ENCODE results near the gene IRS1.

IRS1 gene

DNA sequence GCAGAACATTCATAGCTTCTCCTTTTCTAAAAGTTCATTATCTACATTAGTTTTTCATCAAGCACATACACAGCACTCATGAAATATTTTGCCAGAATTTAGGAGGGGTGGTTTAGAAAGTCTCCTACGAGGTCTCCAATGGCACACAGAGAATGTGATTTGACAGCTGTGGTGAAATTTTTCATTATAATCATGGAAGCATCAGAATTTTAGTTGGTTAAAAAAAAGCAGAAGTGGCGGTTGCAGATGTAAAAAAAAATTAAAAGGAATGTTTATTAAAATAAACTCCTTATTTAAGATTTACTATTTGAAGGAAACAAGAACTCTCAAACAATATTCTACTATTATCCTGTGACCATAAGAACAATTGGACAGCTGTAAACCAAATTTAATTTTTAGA, 25.4 kb upstream of the IRS1 start:
- no peak for DNase-seq

DNA sequence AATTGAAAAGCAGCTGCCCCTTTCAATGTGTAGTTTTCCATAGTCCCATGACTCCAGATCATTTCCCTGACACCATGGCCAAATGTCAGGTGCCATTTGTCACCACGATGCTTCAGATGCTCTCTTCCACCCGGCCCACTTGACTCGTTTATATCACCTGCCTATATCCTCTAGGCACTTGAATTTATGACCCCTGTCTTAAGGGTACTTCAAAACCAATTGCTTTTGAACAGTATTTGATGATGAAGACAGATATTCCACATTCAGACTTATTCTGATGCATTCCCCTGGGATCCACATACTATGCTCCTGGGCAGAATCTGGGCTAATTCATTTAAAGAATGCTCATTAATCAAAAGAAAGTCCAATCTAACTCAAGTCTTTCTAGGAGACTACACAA, 19.3 kb upstream of the IRS1 start:
- no peak for DNase-seq

DNA sequence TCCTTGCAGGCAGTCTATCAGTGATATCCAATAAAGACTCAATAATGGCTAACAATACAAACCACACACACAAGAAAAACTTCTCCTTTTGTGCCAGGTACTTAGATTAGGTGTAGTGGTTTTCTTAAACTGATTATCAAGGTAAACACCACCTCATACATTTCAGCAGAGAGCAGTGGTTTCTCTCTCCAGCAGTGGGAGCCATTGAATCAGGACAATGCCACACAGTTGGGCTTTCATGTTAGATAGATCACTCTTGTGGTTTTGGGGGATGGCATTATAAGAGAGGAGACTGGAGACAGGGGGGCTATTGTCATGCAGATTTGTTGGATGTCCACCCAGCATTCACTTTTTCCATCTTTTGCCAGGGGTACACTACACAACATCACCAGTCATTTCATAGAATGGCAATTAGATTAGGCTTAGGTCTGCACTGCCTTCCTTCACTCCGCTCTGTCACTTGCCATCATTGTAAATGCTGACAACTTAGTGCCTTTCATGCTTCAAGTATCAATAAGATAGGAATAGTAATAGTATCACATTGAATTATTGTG, 13.6 kb upstream of the IRS1 start:
- DNase-seq: no peak

DNA sequence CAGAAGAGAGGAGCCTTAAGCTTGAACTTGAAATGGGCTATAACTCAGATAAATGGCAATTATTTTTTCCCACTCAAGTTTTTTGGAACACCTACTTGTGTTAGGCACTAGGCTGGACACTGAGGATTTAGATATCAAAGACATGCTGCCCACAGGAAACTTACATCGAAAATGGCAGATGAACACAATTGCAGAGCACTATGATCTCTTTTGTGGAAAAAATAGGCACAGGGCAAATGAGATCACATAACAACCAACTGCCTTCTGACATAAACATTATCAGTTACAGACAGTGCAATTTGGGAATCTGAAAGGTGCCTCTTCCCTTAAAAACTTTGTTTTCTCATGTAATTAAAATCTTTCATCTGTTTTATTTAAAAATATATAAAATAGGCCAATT, 3.8 kb upstream of the IRS1 start:
- DNase-seq: no peak

DNA sequence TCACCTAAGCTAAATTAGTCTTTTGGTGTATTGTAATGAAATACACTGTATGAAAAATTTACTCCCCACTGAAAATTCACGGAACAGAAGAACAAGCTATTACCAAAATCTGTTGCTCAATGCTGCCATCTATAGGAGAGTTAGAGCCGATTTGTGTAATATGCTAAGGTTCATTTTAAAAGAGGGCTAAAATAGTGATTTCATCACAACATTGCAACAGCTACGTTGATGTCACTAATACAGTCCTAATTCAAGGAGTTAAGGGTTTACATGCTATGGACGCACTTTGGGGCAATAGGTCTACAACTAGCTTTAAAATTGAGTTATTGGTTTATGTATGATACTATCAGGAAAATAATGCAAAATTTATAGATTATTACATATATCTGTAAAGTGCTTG, 3.0 kb upstream of the IRS1 start:
- peak; percentile 60 for DNase-seq

DNA sequence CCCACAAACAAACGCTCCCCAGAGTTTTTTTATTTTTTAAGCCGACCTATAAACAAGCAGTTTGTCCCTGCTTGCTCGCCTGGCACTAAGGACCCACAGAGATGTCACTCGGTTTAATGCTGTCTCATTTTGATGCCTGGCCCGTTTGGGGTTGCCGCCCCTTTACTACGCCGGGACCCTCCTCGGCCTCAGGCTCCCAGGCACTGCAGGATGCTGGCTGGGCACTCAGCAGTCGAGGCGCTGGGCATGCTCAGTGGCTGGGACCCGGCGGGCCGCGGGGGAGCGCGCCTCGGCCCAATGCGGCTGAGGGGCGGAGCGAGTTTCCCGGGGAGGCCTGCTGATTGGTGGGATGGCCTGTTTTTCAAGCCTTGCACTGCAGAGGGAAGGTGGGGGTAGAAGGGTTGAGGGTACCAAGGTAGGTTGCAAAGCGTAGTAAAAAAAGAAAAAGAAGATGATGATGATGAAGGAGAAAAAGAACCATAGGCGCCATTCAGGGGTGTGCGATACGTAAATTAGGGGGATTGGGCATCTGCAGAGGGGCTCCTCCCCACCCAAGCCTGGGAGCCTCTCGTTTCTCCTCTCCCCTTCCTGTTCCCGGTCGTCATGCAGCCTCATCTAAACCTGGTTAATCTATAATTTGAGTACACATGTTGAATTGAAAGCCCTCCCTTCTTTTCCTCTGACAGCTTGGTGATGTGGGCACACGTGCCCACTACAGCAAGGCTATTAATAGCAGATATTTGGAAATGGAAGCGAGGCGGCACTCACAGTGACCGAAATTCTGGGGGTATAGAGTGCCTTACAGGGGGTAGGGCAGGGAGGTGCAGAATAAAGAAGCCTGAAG, 1.5 kb upstream of the IRS1 start:
- peak; percentile 61 for DNase-seq

DNA sequence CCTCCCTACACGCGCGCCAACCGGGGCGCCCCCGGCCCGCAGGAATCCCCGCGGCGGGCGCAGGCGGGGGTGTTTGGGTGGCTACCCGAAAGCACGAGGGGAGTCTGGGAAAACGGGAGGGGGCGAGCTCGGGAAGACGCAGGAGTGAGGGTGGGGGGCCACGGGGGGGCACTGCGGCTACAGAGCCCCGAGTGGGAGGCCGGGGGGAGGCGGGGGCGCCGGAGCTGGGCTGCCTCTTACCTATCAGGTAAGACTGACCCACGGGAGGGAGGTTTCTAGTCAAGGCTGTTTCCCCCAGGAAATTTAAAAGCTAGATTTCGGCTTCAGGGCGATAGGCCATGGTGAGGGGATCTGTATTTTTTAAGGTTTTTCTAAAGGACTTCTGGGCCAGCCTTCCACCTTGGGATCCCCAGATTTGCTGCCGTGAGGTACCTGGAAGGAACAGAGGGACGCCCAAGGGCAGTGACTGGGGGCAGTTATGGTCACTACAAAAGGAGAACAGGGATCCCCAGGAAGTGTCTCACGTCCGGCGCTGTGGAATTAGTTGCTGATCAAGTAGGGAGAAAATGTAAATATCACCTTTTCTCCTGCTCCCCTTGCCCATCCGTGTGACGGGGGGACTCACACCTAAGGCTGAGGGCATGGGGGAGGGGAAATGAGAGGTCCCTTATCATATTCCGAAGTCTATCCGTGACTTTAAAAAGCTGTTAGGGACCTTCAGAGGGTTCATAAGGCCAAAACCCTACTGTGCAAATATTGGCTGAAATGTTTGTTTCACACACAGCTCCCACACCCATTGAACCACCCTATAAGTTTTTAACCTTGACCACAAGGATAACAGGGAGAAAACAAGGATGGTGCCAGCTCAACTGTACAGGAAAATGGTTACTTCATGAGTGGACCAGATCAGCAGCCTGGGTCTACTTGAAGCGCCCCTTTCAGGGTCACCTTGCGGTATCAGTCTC, 638 bp upstream of the IRS1 start:
- DNase-seq: no peak

DNA sequence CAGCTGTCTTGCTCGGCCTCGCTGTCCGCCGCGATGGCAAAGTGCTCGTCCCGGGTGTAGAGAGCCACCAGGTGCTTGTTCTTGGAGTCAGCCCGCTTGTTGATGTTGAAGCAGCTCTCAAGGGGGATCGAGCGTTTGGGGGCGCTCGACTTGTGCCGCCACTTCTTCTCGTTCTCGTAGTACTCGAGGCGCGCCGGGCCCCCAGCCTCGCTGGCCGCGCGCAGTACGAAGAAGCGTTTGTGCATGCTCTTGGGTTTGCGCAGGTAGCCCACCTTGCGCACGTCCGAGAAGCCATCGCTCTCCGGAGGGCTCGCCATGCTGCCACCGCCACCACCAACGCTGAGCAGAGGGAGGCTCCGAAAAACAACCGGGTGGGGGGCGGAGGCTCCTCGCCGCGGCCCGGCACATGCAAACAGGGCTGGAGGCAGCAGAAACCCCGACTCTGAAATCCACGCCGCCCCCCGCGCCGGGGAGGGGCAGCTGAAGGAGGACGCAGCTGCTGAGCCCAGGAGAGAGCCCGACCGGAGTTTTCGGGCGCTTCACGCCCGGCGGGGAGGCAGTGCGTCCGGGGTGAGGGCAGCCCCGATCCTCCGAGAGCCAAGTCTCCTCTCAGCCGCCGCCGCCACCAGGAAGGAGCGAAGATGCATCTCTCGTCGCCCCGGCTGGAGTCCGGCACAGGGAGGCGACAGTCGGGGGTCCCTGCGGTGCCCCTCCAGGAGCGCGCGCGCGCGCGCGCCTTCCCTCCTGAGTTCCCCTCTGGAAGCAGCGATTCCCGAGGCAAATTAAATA, 1.0 kb downstream of the IRS1 start:
- DNase-seq: peak; percentile 37

DNA sequence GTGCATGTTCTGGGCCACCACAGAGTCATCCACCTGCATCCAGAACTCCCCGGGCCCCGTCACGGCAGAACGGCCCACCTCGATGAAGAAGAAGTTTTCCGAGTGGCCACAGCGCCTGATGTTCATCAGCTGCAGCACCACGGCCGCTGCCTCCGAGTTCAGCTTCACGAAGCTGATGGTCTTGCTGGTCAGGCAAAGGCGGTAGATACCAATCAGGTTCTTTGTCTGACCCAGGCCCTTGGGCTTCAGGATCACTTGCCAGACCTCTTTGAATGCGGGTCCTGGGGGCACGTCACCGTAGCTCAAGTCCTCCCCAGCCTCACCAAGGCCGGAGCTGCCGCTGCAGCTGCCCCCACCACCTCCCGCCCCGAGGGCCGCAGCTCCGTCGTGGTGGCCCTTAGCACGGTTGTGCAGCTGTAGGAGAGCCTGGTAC, 1.6 kb downstream of the IRS1 start:
- DNase-seq: no peak

DNA sequence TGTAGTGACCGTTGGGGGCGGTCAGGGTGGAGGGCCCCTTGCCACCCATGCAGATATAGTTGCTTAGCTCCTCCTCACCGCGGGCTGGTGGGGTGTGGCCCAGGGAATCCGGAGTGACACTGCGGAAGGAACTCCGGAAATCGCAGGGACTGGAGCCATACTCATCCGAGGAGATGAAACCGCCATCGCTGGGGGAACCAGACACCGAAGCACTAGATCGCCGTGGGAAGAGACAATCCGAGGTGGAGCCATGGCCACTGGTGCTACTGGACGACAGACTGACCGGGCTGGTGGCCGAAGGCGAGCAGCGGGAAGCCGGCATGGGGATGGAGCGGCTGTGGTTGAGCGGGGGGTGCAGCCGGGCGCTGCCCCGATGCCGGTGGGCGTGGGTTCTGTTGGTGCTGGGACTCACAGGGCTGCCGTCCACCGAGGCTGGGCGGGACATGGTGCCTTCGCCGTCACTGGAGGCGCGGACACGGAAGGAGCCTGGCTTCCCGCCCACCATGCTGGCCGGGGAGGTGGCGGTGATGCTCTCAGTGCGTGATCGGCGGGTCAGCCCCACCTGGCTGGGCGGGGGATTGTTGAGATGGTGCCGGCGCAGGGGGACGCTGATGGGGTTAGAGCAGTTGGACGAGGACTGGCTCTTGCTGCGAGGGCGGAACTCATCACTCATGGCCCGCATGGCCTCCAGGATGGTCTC, 2.2 kb downstream of the IRS1 start:
- DNase-seq: no peak

DNA sequence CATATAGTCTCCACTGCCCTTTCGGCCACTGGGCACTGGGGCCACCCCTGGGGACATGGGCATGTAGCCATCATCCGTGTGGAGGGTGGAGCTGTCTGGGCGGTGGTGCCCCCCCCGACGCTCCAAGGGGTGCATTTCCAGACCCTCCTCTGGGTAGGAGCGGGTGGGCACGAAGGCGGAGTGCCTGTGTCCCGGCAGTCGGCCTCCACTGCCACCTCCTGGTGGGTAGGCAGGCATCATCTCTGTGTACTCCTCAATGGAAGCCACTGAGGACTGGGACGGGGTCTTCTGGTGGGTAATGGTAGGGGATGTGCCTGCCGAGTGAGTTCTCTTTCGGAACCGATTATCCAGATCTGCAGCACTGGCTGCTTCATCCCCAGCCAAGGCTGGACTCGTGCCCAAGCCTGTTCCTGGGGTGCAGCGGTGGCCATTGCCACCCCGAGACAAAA, 2.8 kb downstream of the IRS1 start:
- no peak for DNase-seq

DNA sequence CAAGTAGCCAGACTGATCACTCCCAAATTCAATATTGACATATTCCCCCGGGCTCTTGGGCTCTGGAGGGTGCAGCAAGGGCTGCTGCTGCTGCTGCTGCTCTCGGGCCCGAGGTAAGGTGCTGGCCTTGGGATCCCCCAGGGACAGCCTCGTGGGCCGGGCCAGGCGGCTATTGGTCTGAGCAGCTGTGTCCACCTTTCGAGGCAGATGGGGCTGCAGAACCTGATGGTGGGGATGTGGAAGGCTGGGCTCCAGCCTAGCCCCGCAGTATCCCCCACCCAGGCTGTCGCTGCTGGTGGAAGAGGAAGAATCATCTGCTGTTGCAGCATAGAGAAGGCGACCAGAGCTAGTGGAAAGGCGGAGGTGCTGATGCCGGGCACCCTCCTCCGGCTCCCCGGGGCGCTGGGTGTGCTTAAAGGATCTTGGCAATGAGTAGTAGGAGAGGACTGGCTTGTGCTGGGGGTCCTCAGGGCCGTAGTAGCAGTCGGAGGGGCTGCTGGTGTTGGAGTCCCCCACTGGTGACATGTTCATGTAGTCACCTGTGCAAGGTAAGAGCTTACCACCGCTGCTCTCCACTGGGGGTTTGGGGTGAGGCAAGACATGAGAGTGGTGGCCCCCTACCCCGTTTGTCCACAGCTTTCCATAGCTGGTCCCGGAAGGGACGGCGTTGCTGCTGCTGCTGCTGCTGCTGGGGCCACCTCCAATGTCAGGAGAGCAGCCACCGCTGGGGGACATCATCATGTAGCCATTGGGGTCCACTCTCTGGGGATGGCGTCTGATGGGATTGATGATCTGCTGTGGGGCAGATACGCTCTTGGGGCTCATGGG, 3.4 kb downstream of the IRS1 start:
- no peak for DNase-seq

DNA sequence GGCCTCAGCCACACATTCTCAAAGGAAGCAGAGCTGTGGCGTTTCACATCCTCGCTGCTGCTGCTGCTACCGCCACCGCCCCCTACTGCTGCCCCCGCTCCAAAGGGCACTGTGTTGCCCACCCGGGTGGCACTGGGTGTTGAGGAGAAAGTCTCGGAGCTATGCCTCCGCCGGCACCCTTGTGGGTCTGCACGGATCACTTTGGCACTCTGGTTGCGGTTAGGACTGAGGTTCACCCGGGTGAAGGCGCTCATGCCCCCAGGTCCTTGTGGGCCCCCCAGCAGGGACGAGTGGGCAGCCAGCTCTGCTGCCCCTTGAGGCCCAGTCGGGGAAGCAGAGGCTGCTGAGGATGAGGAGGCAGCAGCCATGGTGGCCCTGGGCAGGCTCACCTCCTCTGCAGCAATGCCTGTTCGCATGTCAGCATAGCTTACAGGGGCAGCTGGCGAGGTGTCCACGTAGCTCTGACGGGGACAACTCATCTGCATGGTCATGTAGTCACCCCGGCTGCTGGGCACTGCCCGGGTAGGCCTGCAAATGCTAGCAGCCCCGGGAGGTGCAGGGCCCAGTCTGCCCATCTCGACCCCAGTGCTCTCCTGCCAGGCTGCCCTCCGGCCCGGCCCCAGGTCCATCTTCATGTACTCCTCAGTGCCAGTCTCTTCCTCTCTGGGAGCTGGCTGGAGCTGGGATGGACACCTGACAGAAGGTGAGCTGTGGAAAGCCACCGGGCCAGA, 4.2 kb downstream of the IRS1 start:
- no peak for DNase-seq

DNA sequence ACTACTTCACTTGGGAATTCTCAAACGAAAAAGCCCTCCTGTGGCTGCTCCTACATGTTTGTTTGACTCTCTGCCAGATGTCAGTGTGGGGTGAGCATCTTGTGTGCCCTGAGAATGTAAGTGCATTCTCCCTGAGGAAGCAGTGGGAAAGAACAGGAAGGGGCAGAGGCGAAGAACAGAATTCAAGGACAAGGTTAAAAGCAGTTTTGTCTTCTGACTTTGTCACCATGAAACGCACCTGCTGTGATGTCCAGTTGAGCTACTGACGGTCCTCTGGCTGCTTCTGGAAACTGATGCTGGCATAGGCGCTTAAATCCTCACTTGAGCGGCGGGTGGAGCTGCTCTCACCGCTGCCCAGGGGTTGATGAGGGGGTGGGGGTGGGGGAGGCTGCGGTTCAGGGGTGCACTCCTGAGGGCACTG, 4.9 kb downstream of the IRS1 start:
- DNase-seq: no peak

DNA sequence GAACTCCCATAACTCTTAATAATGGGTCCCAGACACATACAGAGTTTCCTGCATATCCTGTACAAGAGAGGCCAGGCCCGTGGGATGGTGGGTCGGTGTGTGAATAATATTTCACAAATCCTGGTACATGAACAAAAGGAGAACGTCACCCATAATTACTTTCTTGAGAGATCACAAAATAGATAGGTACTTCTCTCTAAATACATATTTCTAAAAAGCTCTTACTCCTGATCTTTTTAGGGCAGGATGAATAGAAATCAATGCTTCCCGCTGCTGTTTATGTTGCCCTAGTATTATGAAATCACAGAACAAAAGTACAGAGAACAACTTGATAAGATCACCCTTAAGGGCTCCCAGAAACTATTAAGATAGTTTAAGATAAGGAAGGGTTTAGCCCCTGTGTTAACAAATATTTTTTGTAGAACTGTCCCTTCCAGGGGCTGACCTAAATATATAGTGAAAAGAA, 5.4 kb downstream of the IRS1 start:
- DNase-seq: no peak

DNA sequence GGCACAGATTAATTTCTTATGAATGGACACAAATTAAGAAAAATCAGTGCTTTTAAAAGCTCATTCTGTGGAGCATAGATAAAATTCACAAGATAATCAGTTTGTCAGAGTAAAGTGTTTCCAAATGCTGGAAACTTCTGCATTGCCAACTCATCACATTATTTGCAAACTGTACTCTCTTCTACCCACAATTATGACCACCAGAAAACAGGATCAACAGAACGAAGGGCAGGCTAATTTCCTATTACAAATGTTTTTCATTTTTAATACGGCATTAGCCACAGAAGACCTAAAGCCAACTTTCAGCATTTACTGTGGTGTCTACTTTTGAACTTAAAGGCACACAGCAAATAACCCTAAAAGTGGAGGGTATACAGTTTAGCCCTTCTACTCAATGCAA, 6.0 kb downstream of the IRS1 start:
- DNase-seq: no peak

DNA sequence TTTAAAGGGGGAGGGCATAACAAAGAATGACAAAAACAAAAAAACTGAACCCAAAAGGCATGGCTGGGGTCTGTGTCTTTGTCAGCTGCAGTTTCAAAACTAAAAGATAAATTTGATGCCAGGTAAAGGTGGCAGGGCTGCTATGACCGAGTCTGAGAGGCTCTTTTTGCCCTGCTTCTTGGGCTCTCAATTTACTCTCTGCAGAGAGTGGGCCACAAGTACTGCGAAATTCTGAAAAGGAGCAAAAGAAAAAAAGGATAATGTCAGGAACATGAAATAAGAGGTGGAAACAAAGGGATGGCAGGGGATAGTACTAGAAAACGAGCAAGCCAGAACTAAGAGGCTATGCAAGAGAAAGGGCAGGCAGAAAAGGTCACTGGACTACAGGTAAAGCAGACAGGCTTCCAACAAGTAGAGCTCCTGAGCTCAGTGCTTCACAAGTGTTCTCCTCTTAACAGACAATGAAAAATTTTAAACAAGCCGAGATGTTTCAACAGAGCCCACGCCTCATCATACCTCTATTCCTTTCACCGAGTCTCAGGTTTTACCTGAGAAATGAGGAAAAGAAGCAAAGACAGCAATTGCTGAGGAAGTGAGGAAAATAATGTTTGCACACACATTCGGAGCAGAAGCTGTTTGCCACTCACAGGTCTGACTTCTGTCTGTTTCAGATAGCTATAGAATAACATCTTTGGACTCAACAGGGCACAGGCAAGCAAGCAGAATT, 7.3 kb downstream of the IRS1 start:
- no peak for DNase-seq

DNA sequence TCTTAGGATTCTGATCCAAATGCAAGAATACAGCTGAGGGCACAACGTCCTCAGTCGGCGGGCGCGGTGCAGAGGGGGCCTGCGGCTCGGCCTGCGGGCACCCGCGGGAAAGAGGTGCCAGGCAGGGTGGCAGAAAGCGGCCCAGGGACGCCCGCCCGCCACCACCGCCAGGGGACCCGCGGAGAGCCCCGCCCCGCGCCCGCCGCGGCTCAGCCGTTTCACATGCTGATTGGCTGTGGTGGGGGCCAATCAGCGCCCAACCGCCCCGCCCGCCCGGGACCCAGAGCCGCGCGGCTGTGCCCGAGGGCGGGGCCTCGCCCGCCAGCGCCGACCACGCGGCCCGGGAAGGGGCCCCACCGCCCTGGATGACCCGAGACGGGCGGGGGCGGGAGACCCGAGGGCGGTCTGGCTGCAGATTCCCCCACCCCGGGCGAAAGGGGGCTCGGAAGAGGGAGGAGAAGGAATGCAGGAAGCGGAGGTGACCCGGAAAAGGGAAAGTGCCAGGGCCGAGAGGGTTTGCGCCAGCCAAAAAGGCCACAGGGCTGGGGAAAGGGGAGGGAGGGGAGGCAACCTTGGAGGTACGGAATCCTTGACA, 8.0 kb downstream of the IRS1 start:
- DNase-seq: peak; percentile 89

DNA sequence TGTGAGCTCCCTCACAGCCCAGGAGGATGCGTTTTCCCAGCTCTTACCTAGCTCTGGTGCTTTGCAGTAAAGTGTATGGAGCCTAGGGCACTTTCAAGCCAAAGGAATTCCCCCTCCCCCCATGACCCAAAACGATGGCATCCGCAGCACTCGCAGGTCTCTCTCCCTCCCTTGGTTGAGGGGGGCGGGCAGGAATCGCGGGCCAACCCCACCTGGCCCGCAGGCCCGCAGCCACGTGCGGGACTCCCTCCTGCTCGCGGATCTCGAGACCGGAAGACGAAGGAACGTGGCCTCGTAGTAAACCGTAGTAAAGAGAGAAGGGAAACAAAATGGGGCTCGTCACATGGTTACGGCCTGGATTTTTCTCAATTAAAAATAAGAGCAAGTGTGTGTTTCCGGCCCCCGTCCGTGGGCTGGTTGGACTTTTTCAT, 8.5 kb downstream of the IRS1 start:
- peak; percentile 48 for DNase-seq
